ENCODE measurements around the gene GLYATL1B. TPM values are rescaled to one million over a fixed set of nuclear protein-coding genes. Genes with fewer than 3 reads are reported as not detected.
A peak's percentile ranks its signal among the peaks of the same experiment; 100 is the strongest.
"Not testable (repeated sequence)": the region's sequence is repeated elsewhere in the genome, so short reads cannot be mapped to it uniquely, and the experiment has no call there.

GLYATL1B gene
- total and polyA plus RNA-seq, 11 donors: not detected

DNA sequence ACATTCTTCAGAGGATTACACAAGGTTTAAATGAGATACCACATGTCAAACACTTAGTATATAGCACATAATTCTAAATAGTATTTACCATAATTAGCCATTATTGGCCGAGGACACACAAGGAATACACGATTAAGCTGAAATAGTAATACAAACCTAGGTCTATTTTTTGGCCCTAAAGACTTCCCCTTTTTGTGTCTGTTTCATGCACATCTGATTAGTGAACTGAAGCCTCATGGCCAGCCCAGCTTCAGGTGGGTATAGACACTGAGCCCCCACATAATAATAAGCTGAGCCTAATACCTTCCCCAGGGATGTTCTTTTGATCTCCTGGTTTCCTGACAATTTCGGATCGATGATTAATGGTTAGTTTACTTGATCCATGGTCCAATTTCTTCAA lies 2.1 kb downstream of the GLYATL1B start:
- no peak for ATAC-seq
- Histone ChIP-seq H3K4me1 (no peaks in the 10 kb centered on the region), H3K27ac (no peak overlapping the region), H3K27me3 (peaks cover 0 to 7% (median 0%) of the 10 kb centered on the region in 9 donors), H3K36me3 (no peaks in the 10 kb centered on the region), H3K4me3 (no peak overlapping the region), H3K9me3 (no peaks in the 10 kb centered on the region)
- DNase-seq: no peak
- intact Hi-C loops (cut with DNase I): no loop called here
- 87 to 92% (median 90%) methylated on average over 4 of the region's 4 CpGs for WGBS, 4 donors
- TF ChIP-seq, protein P1, sequence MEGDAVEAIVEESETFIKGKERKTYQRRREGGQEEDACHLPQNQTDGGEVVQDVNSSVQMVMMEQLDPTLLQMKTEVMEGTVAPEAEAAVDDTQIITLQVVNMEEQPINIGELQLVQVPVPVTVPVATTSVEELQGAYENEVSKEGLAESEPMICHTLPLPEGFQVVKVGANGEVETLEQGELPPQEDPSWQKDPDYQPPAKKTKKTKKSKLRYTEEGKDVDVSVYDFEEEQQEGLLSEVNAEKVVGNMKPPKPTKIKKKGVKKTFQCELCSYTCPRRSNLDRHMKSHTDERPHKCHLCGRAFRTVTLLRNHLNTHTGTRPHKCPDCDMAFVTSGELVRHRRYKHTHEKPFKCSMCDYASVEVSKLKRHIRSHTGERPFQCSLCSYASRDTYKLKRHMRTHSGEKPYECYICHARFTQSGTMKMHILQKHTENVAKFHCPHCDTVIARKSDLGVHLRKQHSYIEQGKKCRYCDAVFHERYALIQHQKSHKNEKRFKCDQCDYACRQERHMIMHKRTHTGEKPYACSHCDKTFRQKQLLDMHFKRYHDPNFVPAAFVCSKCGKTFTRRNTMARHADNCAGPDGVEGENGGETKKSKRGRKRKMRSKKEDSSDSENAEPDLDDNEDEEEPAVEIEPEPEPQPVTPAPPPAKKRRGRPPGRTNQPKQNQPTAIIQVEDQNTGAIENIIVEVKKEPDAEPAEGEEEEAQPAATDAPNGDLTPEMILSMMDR (IDR thresholded peaks at IDR 0.05): no peak
- TF ChIP-seq POLR2A (IDR thresholded peaks at IDR 0.05): no peak

DNA sequence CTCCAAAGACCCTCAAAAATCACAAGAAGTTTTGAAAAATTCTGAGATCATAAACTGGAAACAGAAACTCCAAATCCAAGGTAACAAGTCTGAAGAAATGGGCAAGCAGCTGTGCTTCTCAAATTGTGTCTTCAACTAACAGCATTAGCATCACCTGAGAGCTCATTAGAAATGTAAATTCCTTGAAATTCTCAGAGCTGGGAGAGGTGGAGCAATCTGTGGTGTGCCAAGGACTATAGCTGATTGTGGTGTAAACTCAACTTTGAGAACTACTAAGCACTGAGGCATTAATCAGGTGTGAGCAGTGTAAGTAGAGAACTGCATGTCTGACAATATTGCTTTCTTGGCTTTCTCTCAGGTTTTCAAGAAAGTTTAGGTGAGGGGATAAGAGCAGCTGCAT lies 7.5 kb downstream of the GLYATL1B start:
- H3K36me3 ChIP-seq, H3K4me1 ChIP-seq, H3K4me3 ChIP-seq, H3K27ac ChIP-seq, H3K9me3 ChIP-seq, ATAC-seq, DNase-seq: not testable (repeated sequence)
- intact Hi-C loops (cut with DNase I): loop anchor here in 2 of 10 donors (10.0 kb wide), 1 partner anchor 61 kb away; no protein-coding TSS in a partner anchor
- peaks cover 0 to 15% (median 0%) of the 10 kb centered on the region in 9 donors for H3K27me3 ChIP-seq

DNA sequence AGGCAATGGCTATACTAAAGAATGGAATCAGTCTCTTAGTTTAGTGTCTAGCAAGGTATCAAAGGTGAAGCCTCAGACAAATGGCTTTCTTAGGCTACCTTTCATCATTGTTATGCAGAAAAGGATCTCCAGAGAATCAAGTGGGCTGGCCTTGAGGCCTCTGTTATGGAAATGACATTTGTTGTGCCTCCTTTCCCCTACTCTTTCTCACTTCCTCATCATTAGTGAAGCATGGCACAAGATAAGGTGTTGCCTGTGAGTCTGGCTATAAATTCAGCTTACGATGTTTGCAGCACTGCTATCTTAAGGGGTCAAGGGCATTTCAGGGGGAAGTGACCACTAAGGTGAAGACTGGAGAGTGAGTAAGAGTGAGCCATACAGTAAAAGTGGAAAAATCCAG lies 9.1 kb downstream of the GLYATL1B start:
- intact Hi-C loops (cut with DNase I): loop anchor here in 6 of 10 donors (5.0 to 10.0 kb wide), 3 partner anchors 42 to 62 kb away; no protein-coding TSS in a partner anchor
- not testable (repeated sequence) for H3K4me1 ChIP-seq, H3K9me3 ChIP-seq, H3K36me3 ChIP-seq, ATAC-seq, H3K4me3 ChIP-seq, H3K27ac ChIP-seq, DNase-seq
- peaks cover 0 to 24% (median 0%) of the 10 kb centered on the region in 9 donors for H3K27me3 ChIP-seq
- WGBS, 4 donors: 42 to 70% (median 48%) methylated on average over 1 of the region's 1 CpG

DNA sequence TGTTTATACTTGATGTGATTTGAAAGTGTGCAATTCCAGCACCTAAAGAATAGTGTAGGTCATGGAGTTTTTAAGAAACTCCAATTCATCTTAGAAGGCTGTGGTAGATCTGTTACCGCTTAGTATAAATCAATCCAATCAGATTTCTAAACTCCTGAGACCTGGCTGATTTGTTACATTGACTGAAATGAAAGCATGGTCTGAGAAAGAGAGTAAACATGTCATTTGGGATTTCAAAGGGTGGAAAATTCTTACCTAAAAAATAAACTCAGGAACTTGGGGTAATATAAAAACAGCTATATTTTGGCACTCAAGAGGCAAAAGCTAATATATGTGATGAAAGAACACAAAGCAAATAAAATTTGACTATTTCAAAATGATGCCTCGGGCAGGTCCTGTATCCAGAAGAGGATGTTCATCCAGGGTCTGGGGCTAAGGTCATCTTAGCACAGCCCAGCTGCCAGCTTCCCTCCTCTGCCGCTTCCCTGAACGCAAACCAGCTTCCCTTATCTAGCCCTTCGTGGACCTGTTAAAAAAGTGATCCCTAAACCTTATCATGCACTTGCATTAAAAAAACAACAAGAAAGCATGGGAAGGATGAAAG lies 10.0 kb downstream of the GLYATL1B start:
- intact Hi-C loops (cut with DNase I): loop anchor here in 7 of 10 donors (2.0 to 10.0 kb wide), 4 partner anchors 41 to 61 kb away; no protein-coding TSS in a partner anchor
- H3K4me1 ChIP-seq, H3K9me3 ChIP-seq, ATAC-seq, DNase-seq, H3K27ac ChIP-seq, H3K4me3 ChIP-seq, H3K36me3 ChIP-seq: not testable (repeated sequence)
- 53 to 56% (median 55%) methylated on average over 5 of the region's 5 CpGs for WGBS, 4 donors
- H3K27me3 ChIP-seq: peaks cover 0 to 31% (median 2%) of the 10 kb centered on the region in 9 donors

DNA sequence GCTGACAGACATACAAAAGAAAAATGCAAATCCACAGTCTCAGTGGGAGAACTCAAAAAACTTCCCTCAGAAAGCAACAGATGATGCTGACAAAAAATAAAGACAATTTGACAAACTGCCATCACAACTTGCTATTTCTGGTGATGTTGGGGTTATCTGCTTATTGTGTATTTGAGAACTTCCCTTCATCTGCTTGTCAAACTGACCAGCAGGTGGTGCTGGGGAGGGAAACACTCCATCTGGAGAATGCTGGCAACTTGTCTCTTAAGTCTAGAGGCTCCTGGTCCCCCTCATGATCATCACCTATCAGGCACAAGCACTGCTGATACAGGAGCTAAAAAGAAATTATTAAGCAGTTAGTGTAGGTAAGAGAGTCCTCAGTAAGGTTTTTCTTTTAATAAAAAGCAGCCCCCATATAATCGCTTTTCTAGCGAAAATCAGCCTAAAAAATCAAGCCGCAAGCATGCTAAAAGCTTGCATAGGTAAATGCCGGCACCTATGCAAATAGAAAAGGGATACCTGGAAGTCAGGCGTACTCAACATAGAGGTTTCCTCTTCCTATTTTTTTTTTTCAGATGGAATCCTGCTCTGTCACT lies 11.1 kb downstream of the GLYATL1B start:
- DNase-seq: peak in 3 of 5 donors; percentile 42 to 54 (median 45)
- H3K4me1 ChIP-seq: peaks cover 0 to 6% (median 0%) of the 10 kb centered on the region in 12 donors
- 89 to 94% (median 91%) methylated on average over 5 of the region's 5 CpGs for WGBS, 4 donors
- no peak for TF ChIP-seq POLR2A (IDR thresholded peaks at IDR 0.05)
- TF ChIP-seq, protein P1 (IDR thresholded peaks at IDR 0.05): peak; percentile 40 to 73 (median 60)
- no peaks in the 10 kb centered on the region for H3K36me3 ChIP-seq
- peaks cover 0 to 38% (median 11%) of the 10 kb centered on the region in 9 donors for H3K27me3 ChIP-seq
- H3K27ac ChIP-seq: no peak overlapping the region
- no peak for ATAC-seq
- H3K9me3 ChIP-seq: no peaks in the 10 kb centered on the region
- H3K4me3 ChIP-seq: no peak overlapping the region
- intact Hi-C loops (cut with DNase I): loop anchor here in 7 of 10 donors (2.0 to 10.0 kb wide), 4 partner anchors 40 to 60 kb away; no protein-coding TSS in a partner anchor

DNA sequence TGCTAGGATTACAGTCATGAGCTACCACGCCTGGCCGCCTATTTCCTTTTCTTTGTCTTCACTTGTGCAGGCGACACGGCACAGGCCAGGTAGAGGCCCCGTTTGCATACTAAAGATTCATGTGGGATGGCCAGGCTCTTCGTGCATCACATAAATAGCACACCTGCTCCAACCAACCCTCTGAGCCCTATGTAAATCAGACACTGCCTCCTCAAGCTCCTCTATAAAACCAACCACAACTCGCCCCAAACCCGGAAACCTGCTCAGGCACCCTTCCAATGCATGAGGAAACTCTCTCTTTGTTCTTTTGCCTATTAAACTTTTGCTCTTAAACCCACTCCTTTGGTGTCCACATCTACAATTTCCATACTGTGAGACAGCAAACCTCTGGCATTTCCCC lies 11.8 kb downstream of the GLYATL1B start:
- H3K4me1 ChIP-seq, H3K36me3 ChIP-seq, H3K9me3 ChIP-seq, ATAC-seq, DNase-seq, H3K27ac ChIP-seq, H3K4me3 ChIP-seq: not testable (repeated sequence)
- WGBS, 4 donors: 81 to 89% (median 84%) methylated on average over 8 of the region's 8 CpGs
- intact Hi-C loops (cut with DNase I): loop anchor here in 7 of 10 donors (2.0 to 10.0 kb wide), 4 partner anchors 39 to 59 kb away; no protein-coding TSS in a partner anchor
- peaks cover 0 to 45% (median 11%) of the 10 kb centered on the region in 9 donors for H3K27me3 ChIP-seq

All from heart left ventricle (tissue), 16 donors.